ENCODE data around the gene DNAJC15.
"Not testable (repeated sequence)": the region's sequence is repeated elsewhere in the genome, so short reads cannot be mapped to it uniquely, and the experiment has no call there.

The DNAJC15 gene

GRCh38 chr13:43058831-43059230 is 35.4 kb downstream of the DNAJC15 start:
- no peak overlapping the region for H3K4me3 ChIP-seq (ENCODE audit: low read depth in 1 of 2, low read length in 2 of 2)
- H3K4me1 ChIP-seq (ENCODE audit: control insufficient read depth in 1 of 2, insufficient read depth in 2 of 2, low read length in 2 of 2), result peaks cover 30 to 35% of the 10 kb centered on the region in 2 donors
- no peaks in the 10 kb centered on the region for H3K27me3 ChIP-seq (ENCODE audit: control insufficient read depth in 1 of 2, insufficient read depth in 2 of 2, low read length in 2 of 2)
- no peak overlapping the region for H3K9ac ChIP-seq (ENCODE audit: low read depth in 1 of 2, low read length in 2 of 2)
- no peak overlapping the region for H3K27ac ChIP-seq (ENCODE audit: low read depth, low read length)
- H3K36me3 ChIP-seq (ENCODE audit: control insufficient read depth in 1 of 2, insufficient read depth in 2 of 2, low read length in 2 of 2), result no peaks in the 10 kb centered on the region
- H3K9me3 ChIP-seq (ENCODE audit: control insufficient read depth in 1 of 2, low read length in 2 of 2), result no peaks in the 10 kb centered on the region

GRCh38 chr13:43059779-43060178 is 36.4 kb downstream of the DNAJC15 start:
- H3K36me3 ChIP-seq (ENCODE audit: control insufficient read depth in 1 of 2, insufficient read depth in 2 of 2, low read length in 2 of 2); H3K4me3 ChIP-seq (ENCODE audit: low read depth in 1 of 2, low read length in 2 of 2); H3K27ac ChIP-seq (ENCODE audit: low read depth, low read length); H3K9ac ChIP-seq (ENCODE audit: low read depth in 1 of 2, low read length in 2 of 2); H3K9me3 ChIP-seq (ENCODE audit: control insufficient read depth in 1 of 2, low read length in 2 of 2); H3K27me3 ChIP-seq (ENCODE audit: control insufficient read depth in 1 of 2, insufficient read depth in 2 of 2, low read length in 2 of 2): not testable (repeated sequence)
- H3K4me1 ChIP-seq (ENCODE audit: control insufficient read depth in 1 of 2, insufficient read depth in 2 of 2, low read length in 2 of 2), result peaks cover 21 to 26% of the 10 kb centered on the region in 2 donors

- H3K4me1 ChIP-seq (ENCODE audit: control insufficient read depth in 1 of 2, insufficient read depth in 2 of 2, low read length in 2 of 2), result peaks cover 19 to 24% of the 10 kb centered on the region in 2 donors
- not testable (repeated sequence) for H3K27me3 ChIP-seq (ENCODE audit: control insufficient read depth in 1 of 2, insufficient read depth in 2 of 2, low read length in 2 of 2); H3K4me3 ChIP-seq (ENCODE audit: low read depth in 1 of 2, low read length in 2 of 2); H3K9me3 ChIP-seq (ENCODE audit: control insufficient read depth in 1 of 2, low read length in 2 of 2); H3K27ac ChIP-seq (ENCODE audit: low read depth, low read length); H3K36me3 ChIP-seq (ENCODE audit: control insufficient read depth in 1 of 2, insufficient read depth in 2 of 2, low read length in 2 of 2); H3K9ac ChIP-seq (ENCODE audit: low read depth in 1 of 2, low read length in 2 of 2)
Measured at GRCh38 chr13:43060806-43061205, 37.4 kb downstream of the DNAJC15 start.

- Histone ChIP-seq H3K4me1 (ENCODE audit: control insufficient read depth in 1 of 2, insufficient read depth in 2 of 2, low read length in 2 of 2) (peaks cover 18 to 21% of the 10 kb centered on the region in 2 donors), H3K36me3 (ENCODE audit: control insufficient read depth in 1 of 2, insufficient read depth in 2 of 2, low read length in 2 of 2) (no peaks in the 10 kb centered on the region), H3K9me3 (ENCODE audit: control insufficient read depth in 1 of 2, low read length in 2 of 2) (no peaks in the 10 kb centered on the region), H3K27ac (ENCODE audit: low read depth, low read length) (no peak overlapping the region), H3K4me3 (ENCODE audit: low read depth in 1 of 2, low read length in 2 of 2) (no peak overlapping the region), H3K27me3 (ENCODE audit: control insufficient read depth in 1 of 2, insufficient read depth in 2 of 2, low read length in 2 of 2) (no peaks in the 10 kb centered on the region), H3K9ac (ENCODE audit: low read depth in 1 of 2, low read length in 2 of 2) (no peak overlapping the region)
Measured at GRCh38 chr13:43061496-43062280, 38.3 kb downstream of the DNAJC15 start.

- no peak overlapping the region for H3K27ac ChIP-seq (ENCODE audit: low read depth, low read length)
Measured at GRCh38 chr13:43071824-43072223, 48.4 kb downstream of the DNAJC15 start.

GRCh38 chr13:43072394-43072793 is 49.0 kb downstream of the DNAJC15 start:
- H3K9ac ChIP-seq (ENCODE audit: low read depth in 1 of 2, low read length in 2 of 2), result no peak overlapping the region
- H3K4me3 ChIP-seq (ENCODE audit: low read depth in 1 of 2, low read length in 2 of 2), result no peak overlapping the region
- peaks cover 0 to 5% of the 10 kb centered on the region in 2 donors for H3K4me1 ChIP-seq (ENCODE audit: control insufficient read depth in 1 of 2, insufficient read depth in 2 of 2, low read length in 2 of 2)
- no peak overlapping the region for H3K27ac ChIP-seq (ENCODE audit: low read depth, low read length)
- H3K27me3 ChIP-seq (ENCODE audit: control insufficient read depth in 1 of 2, insufficient read depth in 2 of 2, low read length in 2 of 2), result no peaks in the 10 kb centered on the region
- H3K9me3 ChIP-seq (ENCODE audit: control insufficient read depth in 1 of 2, low read length in 2 of 2), result no peaks in the 10 kb centered on the region
- peaks cover 0 to 6% of the 10 kb centered on the region in 2 donors for H3K36me3 ChIP-seq (ENCODE audit: control insufficient read depth in 1 of 2, insufficient read depth in 2 of 2, low read length in 2 of 2)

More at GRCh38 chr13:43071824-43072223, 48.4 kb downstream of the DNAJC15 start:
- Histone ChIP-seq H3K27me3 (ENCODE audit: control insufficient read depth in 1 of 2, insufficient read depth in 2 of 2, low read length in 2 of 2) (no peaks in the 10 kb centered on the region), H3K36me3 (ENCODE audit: control insufficient read depth in 1 of 2, insufficient read depth in 2 of 2, low read length in 2 of 2) (peaks cover 0 to 6% of the 10 kb centered on the region in 2 donors), H3K4me3 (ENCODE audit: low read depth in 1 of 2, low read length in 2 of 2) (no peak overlapping the region), H3K9ac (ENCODE audit: low read depth in 1 of 2, low read length in 2 of 2) (no peak overlapping the region), H3K4me1 (ENCODE audit: control insufficient read depth in 1 of 2, insufficient read depth in 2 of 2, low read length in 2 of 2) (peaks cover 0 to 5% of the 10 kb centered on the region in 2 donors), H3K9me3 (ENCODE audit: control insufficient read depth in 1 of 2, low read length in 2 of 2) (no peaks in the 10 kb centered on the region)

GRCh38 chr13:43074824-43075510 is 51.6 kb downstream of the DNAJC15 start:
- Histone ChIP-seq H3K9me3 (ENCODE audit: control insufficient read depth in 1 of 2, low read length in 2 of 2) (no peaks in the 10 kb centered on the region), H3K36me3 (ENCODE audit: control insufficient read depth in 1 of 2, insufficient read depth in 2 of 2, low read length in 2 of 2) (peaks cover 0 to under 1% of the 10 kb centered on the region in 2 donors), H3K4me3 (ENCODE audit: low read depth in 1 of 2, low read length in 2 of 2) (no peak overlapping the region), H3K27ac (ENCODE audit: low read depth, low read length) (no peak overlapping the region), H3K27me3 (ENCODE audit: control insufficient read depth in 1 of 2, insufficient read depth in 2 of 2, low read length in 2 of 2) (no peaks in the 10 kb centered on the region), H3K9ac (ENCODE audit: low read depth in 1 of 2, low read length in 2 of 2) (peak overlapping the region in 1 of 2 donors; percentile 5), H3K4me1 (ENCODE audit: control insufficient read depth in 1 of 2, insufficient read depth in 2 of 2, low read length in 2 of 2) (peaks cover 0 to 5% of the 10 kb centered on the region in 2 donors)

GRCh38 chr13:43075511-43075902 is 52.1 kb downstream of the DNAJC15 start:
- not testable (repeated sequence) for H3K9me3 ChIP-seq (ENCODE audit: control insufficient read depth in 1 of 2, low read length in 2 of 2); H3K27ac ChIP-seq (ENCODE audit: low read depth, low read length)

GRCh38 chr13:43077046-43077445 is 53.7 kb downstream of the DNAJC15 start:
- Histone ChIP-seq H3K4me1 (ENCODE audit: control insufficient read depth in 1 of 2, insufficient read depth in 2 of 2, low read length in 2 of 2) (peaks cover 0 to 5% of the 10 kb centered on the region in 2 donors), H3K27ac (ENCODE audit: low read depth, low read length) (no peak overlapping the region), H3K27me3 (ENCODE audit: control insufficient read depth in 1 of 2, insufficient read depth in 2 of 2, low read length in 2 of 2) (no peaks in the 10 kb centered on the region), H3K36me3 (ENCODE audit: control insufficient read depth in 1 of 2, insufficient read depth in 2 of 2, low read length in 2 of 2) (peaks cover 8 to 10% of the 10 kb centered on the region in 2 donors), H3K9me3 (ENCODE audit: control insufficient read depth in 1 of 2, low read length in 2 of 2) (no peaks in the 10 kb centered on the region), H3K9ac (ENCODE audit: low read depth in 1 of 2, low read length in 2 of 2) (no peak overlapping the region), H3K4me3 (ENCODE audit: low read depth in 1 of 2, low read length in 2 of 2) (no peak overlapping the region)

More at GRCh38 chr13:43075511-43075902, 52.1 kb downstream of the DNAJC15 start:
- not testable (repeated sequence) for H3K9ac ChIP-seq (ENCODE audit: low read depth in 1 of 2, low read length in 2 of 2); H3K27me3 ChIP-seq (ENCODE audit: control insufficient read depth in 1 of 2, insufficient read depth in 2 of 2, low read length in 2 of 2); H3K4me1 ChIP-seq (ENCODE audit: control insufficient read depth in 1 of 2, insufficient read depth in 2 of 2, low read length in 2 of 2); H3K4me3 ChIP-seq (ENCODE audit: low read depth in 1 of 2, low read length in 2 of 2); H3K36me3 ChIP-seq (ENCODE audit: control insufficient read depth in 1 of 2, insufficient read depth in 2 of 2, low read length in 2 of 2)

GRCh38 chr13:43077461-43077860 is 54.1 kb downstream of the DNAJC15 start:
- Histone ChIP-seq H3K36me3 (ENCODE audit: control insufficient read depth in 1 of 2, insufficient read depth in 2 of 2, low read length in 2 of 2) (peaks cover 8 to 10% of the 10 kb centered on the region in 2 donors), H3K4me3 (ENCODE audit: low read depth in 1 of 2, low read length in 2 of 2) (no peak overlapping the region), H3K9ac (ENCODE audit: low read depth in 1 of 2, low read length in 2 of 2) (no peak overlapping the region), H3K4me1 (ENCODE audit: control insufficient read depth in 1 of 2, insufficient read depth in 2 of 2, low read length in 2 of 2) (peaks cover 0 to 5% of the 10 kb centered on the region in 2 donors), H3K27ac (ENCODE audit: low read depth, low read length) (no peak overlapping the region), H3K27me3 (ENCODE audit: control insufficient read depth in 1 of 2, insufficient read depth in 2 of 2, low read length in 2 of 2) (no peaks in the 10 kb centered on the region), H3K9me3 (ENCODE audit: control insufficient read depth in 1 of 2, low read length in 2 of 2) (no peaks in the 10 kb centered on the region)

Data from duodenal mucosa (tissue), 2 donors.